Esophagus mucosa (tissue), 1 donor: ENCODE data around the gene RTN1. TPM values are rescaled to one million over a fixed set of nuclear protein-coding genes. Genes with fewer than 3 reads are reported as not detected.

ENCODE experiments used
- total RNA-seq: library from RNA; stranded (reverse); gene quantifications from one replicate; pipeline ENCODE4 v1.2.4, GENCODE V29; 2023
- donor health status: DM: yes; HTN: yes; CAD: no.

RTN1 gene
- total RNA-seq, 1 donor from 2014 or later = 0.80 TPM

Other genes starting within 250 kb of the RTN1 start
- 0.12 TPM for gene LRRC9, start 49.4 kb upstream of the RTN1 start, total RNA-seq
- gene PCNX4, start 221.1 kb upstream of the RTN1 start, total RNA-seq = 19.2 TPM